Neutrophil (primary cell): ENCODE measurements around the gene TOP2A.

Experiments
- H3K27ac ChIP-seq: fragments of 200-600 bp; sonication (generic); 2 replicates; pipeline ENCODE4 v1.5.1; 2016; ENCODE audit warnings: mild to moderate bottlenecking, moderate library complexity
- H3K27me3 ChIP-seq: fragments of 200-600 bp; sonication (generic); 2 replicates; pipeline ENCODE4 v1.6.0; 2016; ENCODE audit warnings: mild to moderate bottlenecking
- H3K36me3 ChIP-seq: fragments of 200-600 bp; sonication (generic); 2 replicates; pipeline ENCODE4 v1.5.1; 2017
- H3K4me1 ChIP-seq, 2 experiments: fragments of 200-600 bp in 1 of 2; sonication (generic) in 1 of 2; 1 replicate in 1 of 2; 2 replicates in 1 of 2; pipeline versions ENCODE4 v1.5.1 to v1.6.1; 2013 to 2016; ENCODE audit warnings: low read depth in 1 of 2, low read length in 1 of 2, mild to moderate bottlenecking in 1 of 2, moderate library complexity in 1 of 2; ENCODE audit not compliant: control insufficient read depth in 1 of 2, insufficient read depth in 1 of 2
- H3K4me3 ChIP-seq, 2 experiments: fragments of 200-600 bp in 1 of 2; sonication (generic) in 1 of 2; 1 replicate in 1 of 2; 2 replicates in 1 of 2; pipeline ENCODE4 v1.5.1; 2013 to 2016; ENCODE audit warnings: low read depth in 1 of 2, low read length in 1 of 2, mild to moderate bottlenecking in 1 of 2, moderate library complexity in 1 of 2
- H3K9me3 ChIP-seq: fragments of 200-600 bp; sonication (generic); 2 replicates; pipeline ENCODE4 v1.5.1; 2016
- CTCF ChIP-seq: fragments of 200-600 bp; sonication (generic); IDR thresholded peaks from 2 replicates; pipeline ENCODE4 v1.5.1; 2016; ENCODE audit warnings: antibody characterized with exemption

Gene TOP2A

GRCh38 chr17:40430272-40431230, 12.9 kb upstream of the TOP2A start:
- no peaks in the 10 kb centered on the region for H3K9me3 ChIP-seq

GRCh38 chr17:40427002-40427491, 9.4 kb upstream of the TOP2A start:
- H3K4me3 ChIP-seq = no peak overlapping the region
- no peaks in the 10 kb centered on the region for H3K9me3 ChIP-seq
- H3K4me1 ChIP-seq = no peaks in the 10 kb centered on the region
- H3K27me3 ChIP-seq = peaks cover 15% of the 10 kb centered on the region
- no peak overlapping the region for H3K27ac ChIP-seq
- no peak for TF ChIP-seq CTCF
- H3K36me3 ChIP-seq = no peaks in the 10 kb centered on the region

More at GRCh38 chr17:40430272-40431230, 12.9 kb upstream of the TOP2A start:
- H3K4me1 ChIP-seq = no peaks in the 10 kb centered on the region
- H3K4me3 ChIP-seq = no peak overlapping the region
- no peak overlapping the region for H3K27ac ChIP-seq
- TF ChIP-seq CTCF = no peak
- peaks cover 18% of the 10 kb centered on the region for H3K27me3 ChIP-seq
- no peaks in the 10 kb centered on the region for H3K36me3 ChIP-seq

- H3K4me3 ChIP-seq = no peak overlapping the region
- no peak overlapping the region for H3K27ac ChIP-seq
- no peak for TF ChIP-seq CTCF
- H3K27me3 ChIP-seq = peaks cover 14% of the 10 kb centered on the region
- H3K9me3 ChIP-seq = no peaks in the 10 kb centered on the region
- no peaks in the 10 kb centered on the region for H3K36me3 ChIP-seq
- no peaks in the 10 kb centered on the region for H3K4me1 ChIP-seq
Observed at GRCh38 chr17:40425741-40426140, 8.0 kb upstream of the TOP2A start.

GRCh38 chr17:40422990-40423633, 5.4 kb upstream of the TOP2A start:
- H3K27me3 ChIP-seq = no peaks in the 10 kb centered on the region
- peaks cover 18 to 19% of the 10 kb centered on the region in 2 experiments for H3K4me1 ChIP-seq

More at GRCh38 chr17:40422990-40423633, 5.4 kb upstream of the TOP2A start:
- Histone ChIP-seq H3K4me3 (no peak overlapping the region), H3K9me3 (no peaks in the 10 kb centered on the region), H3K27ac (no peak overlapping the region), H3K36me3 (no peaks in the 10 kb centered on the region)
- no peak for TF ChIP-seq CTCF
